ENCODE data around the gene OSBPL3.
"Not testable (repeated sequence)": the region's sequence is repeated elsewhere in the genome, so short reads cannot be mapped to it uniquely, and the experiment has no call there.

Gene OSBPL3

DNA sequence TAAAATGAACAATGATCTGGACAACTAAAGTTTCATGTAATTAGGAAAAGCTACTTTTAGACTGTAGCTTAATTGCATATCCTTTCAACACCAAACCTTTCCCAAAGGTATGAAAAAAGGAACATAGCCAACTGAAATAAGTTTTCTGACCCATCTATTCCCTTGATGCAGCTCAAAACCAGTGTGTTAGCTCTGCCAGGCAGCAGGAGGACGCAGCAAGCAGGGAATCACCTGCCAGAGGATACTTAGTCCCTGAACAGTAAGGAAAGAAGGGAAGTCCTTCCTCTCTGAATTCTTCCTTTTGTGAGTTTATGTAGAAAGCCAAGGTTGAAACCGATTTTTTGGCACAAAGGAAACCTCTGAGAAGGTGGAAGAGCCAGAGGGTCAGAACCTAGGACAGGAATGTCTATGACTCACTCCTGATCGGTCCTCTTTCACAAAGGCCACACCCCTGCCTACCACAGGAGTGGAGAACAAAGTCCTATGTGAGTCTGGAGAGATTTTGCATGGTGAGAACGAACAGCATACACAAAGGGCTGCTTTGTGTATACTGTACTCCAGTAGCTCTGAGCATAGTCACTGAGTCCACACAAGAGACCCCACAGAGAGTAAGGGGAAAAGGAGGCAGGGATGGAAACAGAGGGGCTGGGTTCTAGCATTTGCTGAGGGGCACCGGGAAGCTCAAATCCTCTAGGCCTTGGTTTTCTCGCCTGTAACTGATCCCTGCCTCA lies 153.9 kb downstream of the OSBPL3 start:
- no peak for DNase-seq

DNA sequence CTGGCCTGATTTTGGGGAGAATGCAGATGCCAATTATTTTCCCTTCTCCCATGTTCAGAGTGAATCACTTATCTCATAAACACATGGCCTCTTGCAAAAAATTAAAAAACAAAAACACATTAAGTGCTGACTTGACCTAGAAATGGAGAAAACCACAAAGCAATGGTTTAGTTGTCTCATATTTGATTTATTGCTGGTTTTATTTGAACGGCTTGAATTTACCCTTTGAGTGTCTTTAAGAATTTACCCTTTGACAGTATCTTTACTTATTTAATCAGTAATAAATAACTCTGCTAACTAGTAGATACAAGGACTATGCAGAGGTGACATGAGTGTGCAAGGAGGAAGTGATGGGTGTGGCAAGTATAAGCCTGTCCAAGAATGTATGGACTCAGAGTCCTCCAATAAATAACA lies 154.6 kb downstream of the OSBPL3 start:
- DNase-seq: no peak

DNA sequence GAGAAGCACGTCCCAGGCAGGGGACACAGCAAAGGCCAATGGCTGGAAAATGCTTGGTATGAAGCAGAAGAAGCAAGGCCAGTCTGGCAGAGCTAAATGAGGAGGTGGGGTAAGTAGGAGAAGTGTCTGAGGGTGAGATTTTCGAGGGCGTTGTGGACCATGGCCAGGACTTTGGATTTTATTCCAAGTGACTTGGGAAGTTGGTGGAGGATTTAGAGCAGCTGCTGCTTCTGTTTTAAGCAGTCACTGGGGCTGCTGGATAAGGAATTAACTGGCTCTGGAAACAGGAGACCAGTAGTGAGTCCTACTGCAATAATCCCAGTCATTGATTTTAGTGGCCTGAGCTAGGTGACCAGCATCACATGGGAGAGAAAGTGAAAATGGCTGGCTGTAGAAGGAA lies 155.1 kb downstream of the OSBPL3 start:
- no peak for DNase-seq

DNA sequence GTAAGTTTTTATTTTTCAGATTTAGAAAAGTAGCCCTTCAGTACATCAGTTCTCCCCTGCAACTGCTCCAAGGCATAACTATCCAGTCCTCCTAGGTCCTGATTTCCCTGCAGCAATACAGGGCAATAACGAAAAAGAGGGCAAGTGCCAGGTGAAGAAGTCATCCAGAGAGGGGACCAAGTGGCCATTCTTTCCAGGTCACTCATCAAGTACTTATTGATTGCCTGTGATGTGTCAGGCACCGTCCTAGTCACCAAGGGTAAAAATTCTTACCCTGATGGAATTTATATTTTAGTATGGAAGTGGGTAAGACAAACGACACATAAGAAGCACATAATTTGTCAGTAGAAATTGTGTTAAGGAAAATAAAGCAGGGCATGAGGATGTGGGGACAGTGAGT lies 155.6 kb downstream of the OSBPL3 start:
- DNase-seq: no peak

DNA sequence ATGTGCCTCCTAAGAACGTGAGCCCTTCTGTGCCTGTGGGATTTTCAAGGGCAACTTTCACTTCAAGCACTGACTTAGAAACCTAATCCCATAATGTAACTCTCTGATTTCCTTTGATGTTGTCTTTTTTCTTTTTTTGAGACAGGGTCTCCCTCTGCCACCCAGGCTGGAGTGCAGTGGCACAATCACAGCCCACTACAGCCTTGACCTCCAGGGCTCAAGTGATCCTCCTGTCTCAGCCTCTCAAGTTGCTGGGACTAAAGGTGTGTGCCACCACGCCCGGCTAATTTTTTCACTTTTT lies 158.3 kb downstream of the OSBPL3 start:
- no peak for DNase-seq

DNA sequence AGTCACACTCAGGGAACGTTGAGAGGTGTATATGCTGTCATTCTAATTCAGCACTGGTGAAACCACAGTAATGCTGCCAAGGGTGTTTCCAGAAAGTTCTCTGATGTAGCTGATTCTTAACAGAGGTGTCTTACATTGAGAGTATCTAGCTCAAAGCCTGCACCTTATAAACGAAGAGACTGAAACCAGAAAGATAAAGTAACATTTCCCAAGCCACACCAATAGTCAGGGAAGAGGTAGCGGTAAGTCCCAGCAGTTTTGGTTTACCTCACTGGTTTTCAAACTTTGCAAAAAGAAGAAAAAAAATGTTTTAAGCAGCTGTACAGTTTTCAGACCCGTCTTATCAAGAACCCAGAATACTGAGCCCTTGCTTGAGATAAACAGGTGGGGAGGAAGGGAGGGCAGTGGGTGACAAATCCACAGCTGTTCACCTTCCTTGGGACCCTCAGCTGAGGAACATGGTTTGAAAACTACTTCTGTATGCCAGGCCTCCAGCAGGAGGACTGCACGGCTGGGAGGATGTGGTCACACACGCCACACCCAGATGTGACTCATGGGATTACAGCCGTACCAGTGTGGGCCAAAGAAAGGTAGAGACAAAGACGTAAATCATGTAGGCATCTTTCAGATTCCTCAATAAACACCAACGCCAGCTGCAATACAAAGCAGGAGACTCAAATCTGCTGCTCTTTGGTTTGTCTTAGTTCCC lies 158.8 kb downstream of the OSBPL3 start:
- DNase-seq: peak; percentile 80

DNA sequence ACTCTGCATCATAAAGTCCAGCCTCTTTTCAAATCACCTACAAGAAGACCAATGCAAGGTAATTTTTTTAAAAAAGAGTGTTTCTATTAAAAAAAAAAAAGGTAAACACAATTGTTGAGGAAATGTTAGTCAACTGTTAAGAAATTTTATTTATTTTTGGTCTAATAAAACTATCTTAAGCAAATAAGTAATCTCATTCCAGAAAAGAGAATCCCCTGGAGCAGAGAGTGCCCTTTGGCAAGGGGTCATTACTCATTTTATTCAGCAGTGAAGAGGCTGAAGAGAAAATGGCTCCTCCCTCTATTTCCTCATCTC lies 159.3 kb downstream of the OSBPL3 start:
- DNase-seq: no peak

DNA sequence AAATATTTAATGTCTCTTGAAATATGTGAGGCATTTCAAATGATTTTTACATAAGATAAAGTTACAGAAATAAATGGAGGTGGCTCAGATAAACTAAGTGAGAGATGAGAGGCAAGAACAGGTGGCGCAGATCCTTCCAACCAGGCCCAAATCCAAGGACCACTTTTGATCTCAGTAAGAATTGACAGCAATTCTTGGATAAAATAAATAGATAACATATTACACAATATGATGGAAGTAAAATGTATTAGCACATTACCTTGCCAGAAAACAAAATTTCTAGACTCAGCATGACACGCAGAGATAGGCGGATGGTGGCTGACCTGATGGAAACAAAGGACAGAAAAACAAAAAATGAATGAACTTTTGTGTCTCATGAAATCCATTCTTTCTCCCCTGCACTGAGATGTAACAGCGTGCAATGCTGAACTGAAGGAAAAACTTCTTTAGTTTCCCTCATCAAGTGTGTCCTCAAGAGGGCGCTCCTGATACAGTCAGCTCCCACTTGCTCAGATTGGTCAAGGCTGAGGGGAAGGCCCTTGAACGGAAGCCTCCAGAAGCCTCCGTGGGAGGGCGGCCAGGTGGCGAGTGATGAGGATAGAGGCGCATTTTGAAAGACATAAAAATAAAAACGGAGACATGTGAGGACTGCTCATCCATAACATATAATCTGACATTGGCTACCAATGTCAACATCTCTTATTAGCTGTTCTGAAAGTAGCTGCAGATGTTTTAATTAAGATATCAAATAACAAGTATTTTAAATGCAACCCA lies 159.9 kb downstream of the OSBPL3 start:
- DNase-seq: peak; percentile 82

DNA sequence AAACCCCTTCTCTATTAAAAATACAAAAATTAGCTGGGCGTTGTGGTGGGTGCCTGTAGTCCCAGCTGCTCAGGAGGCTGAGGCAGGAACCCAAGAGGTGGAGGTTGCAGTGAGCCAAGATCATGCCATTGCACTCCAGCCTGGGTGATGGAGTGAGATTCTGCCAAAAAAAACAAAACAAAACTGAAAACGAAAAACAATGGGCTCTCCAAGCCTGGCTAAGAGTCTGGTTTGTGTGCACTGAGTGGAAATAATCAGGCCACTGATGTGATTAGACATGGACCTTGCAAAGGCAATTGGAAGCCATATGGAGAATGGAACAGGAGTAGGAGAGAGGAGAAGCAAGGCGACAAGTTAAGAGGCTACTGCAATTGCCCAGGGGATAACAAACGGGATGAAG lies 162.6 kb downstream of the OSBPL3 start:
- DNase-seq: no peak

DNA sequence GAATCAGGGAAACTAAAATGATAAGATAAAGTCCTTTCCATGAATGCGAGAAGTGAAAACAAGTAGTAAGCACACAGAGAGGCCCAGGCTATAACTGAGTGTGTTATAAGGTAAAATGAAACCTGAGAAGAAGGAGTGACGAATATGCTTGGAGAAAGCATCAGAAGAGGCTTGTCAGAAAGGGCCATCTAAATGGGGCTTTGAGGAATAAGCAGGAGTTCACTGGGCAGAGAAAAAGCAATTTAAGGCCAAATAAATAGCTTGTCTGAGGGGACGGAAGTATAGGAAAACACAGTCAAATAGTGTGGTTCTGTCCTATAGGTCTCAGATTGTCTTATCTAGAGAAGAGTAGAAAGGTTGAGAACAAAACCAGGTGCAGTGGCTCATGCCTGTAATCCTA lies 163.1 kb downstream of the OSBPL3 start:
- no peak for DNase-seq

DNA sequence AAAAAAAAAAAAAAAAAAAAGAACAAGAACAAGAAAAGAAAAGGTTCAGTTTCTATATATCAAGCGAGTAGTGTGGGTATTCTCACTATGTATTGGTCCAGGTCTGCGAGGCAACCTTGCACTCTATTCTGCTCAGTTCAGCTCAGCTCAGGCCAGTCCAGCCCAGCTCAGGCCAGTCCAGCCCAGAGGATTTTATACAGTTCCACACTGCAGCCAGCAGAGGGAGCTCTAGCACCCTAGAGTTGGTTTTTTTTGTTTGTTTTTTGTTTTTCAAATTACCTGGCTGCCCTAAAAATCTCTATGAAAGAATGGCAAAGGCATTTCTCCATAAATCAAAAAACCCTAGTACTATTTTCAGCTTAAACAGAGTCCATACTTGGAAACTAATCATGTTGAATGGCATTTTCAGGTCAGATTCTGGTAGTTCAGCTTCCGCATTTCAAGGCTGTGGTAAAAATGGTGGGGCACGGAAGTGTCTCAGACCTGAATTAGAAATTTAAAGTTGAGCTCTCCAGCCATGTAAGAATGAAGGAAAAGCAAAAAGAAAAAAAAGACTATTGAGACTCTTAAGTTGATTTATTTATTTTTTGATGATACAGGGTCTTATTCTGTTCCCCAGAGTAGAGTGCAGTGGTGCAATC lies 167.6 kb downstream of the OSBPL3 start:
- DNase-seq: peak; percentile 43

DNA sequence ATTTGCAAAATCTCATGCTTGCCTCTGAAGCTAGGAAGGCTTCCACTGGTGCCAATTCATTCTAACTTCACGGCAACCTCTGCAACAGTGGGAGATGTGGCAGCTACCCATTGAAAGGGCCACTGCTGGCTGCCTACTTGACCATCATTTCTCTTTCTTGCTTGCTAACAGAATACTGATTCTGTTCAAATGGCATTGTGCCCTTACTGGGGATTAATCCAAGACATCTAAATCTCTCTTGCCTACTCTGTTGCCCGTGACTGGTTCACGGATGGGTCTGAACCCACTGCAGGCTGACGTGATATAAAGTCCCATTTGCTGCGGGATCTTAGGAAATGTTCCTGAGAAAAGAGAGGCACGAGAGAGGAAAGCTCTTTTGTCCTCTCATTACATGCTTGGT lies 171.5 kb downstream of the OSBPL3 start:
- no peak for DNase-seq

DNA sequence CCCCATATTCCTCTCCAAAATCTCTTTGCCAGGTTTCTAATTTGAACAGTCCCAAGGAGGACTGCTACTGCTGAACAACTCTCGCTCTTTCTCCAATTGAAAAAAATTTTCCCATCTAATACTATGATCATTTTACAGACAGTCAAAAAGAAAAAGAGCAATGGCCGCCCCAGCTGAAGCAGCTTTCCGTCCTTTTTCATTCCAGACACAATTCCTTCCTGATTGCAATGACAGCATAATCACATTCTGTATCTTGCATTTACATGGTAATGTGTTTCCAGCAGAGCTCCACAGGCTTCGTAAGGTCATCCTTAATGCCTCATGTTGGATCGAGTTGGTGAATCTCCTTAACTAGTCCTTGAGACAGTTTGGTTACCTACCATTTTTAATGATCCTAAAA lies 177.7 kb downstream of the OSBPL3 start:
- DNase-seq: no peak

DNA sequence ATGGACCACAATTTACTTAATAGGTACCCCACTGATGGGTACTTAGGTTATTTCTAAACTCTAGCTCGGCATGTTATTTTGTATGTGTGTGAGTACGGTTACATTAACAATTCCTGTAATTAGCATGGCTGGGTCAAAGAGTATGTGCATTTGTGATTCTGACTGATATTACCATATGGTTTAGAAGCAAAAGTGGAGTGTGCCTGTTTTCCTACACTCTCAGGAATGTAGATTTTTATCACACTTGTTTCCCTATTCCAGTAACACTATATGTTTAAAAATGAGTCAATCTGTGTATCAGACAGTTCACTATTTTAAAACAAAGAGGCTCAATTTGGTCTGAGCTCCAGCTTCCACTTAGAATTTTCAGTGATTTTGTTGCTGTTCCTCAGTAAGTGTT lies 178.1 kb downstream of the OSBPL3 start:
- no peak for DNase-seq

DNA sequence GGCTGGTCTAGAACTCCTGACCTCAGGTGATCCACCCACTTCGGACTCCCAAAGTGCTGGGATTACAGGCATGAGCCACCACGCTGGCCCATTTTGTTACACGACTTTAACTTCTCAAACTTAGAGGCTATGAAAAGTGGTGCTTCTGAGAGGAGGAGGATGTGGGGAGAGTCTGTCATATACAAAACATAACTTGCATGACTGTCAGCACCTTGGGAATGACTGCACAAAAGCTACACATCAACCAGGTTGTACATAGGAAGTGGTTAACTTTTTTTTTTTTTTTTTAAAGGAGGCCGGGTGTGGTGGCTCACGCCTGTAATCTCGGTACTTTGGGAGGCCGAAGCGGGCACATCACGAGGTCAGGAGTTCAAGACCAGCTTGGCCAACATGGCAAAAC lies 179.3 kb downstream of the OSBPL3 start:
- no peak for DNase-seq

DNA sequence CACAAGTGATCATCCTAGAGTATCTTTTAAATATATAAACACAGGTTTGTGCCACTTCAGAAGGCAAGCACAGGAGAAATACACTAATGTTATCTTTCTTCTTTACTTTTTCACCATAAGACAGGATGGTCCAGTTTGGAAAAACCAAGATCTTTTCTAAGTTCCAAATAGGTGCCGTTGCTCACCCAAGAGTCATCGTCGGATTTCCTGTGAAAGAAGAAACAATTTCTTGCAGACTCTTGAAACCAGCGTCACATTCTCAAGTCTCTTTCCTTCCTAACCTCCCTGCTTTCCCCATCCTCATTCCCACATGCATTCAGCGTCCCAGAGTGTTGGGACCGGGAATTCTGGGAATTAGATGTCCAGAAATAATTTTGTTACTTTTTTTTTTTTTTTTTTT lies 179.9 kb downstream of the OSBPL3 start:
- no peak for DNase-seq

DNA sequence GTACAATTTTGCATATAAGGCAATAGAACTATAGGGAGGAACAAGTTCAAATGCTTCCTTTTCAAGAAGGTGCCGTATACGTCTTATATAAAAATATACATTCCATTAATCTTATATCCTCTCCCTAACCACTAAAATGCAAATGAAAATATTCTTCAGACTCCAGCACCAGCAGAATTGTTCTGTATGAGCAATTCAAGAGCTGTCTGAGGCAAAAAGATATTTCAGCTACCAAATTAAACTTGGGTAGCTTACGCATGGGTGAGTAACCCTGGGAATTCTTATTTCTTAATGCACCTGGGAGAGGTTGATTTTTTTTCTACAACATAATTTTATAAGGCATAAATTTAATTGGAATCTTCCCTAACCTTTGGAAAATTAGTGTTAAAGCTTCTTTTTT lies 180.5 kb downstream of the OSBPL3 start:
- DNase-seq: no peak

DNA sequence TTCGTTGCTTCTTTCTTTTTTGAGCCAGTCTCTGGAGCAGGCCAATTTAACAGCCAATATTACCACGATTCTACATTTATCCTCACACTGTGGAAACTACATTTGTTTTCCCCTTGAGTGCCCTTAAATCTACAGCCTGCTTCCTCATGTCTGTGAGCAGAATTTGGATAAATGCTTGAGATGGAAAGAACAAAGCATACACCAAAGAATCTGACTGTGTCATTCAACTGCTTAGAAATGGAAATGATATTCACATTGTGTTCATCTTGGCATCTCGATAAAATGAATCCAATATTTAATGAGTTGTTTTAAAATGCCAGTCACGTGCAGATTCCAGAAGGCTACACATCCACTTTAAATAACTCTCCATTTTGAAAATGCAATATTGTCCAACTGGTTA lies 181.7 kb downstream of the OSBPL3 start:
- DNase-seq: no peak

DNA sequence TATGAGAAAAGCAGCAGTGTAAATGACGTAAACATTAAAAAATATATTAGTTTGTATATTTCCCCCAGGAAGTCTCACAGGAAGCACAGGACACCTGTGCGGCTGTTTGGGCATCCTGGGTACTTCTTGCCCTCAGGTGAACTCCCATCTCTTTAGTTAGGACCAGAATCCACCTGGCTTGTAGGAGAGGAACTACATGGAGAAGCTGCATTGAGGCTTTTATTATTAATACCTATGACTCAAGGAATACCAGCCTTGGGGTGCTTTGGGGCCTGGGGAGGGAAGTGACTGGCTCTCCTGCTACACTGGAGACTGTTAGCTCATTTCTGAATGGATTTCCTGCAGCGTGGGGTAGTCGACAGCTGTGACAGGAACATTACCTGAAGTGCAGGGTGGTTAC lies 182.7 kb downstream of the OSBPL3 start:
- no peak for DNase-seq

DNA sequence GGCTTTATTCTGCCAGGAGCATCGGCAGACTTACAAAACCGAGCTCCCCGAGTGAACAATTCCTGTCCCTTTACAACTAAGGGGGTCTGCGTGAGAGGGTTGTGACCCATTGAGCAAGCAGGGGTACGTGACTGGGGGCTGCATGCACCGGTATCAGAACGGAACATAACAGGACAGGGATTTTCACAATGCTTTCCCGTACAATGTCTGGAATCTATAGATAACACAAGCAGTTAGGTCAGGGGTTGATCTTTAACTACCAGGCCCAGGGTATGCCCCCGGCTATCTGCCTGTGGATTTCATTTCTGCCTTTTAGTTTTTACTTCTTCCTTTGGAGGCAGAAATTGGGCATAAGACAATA lies 184.6 kb downstream of the OSBPL3 start:
- no peak for DNase-seq

DNA sequence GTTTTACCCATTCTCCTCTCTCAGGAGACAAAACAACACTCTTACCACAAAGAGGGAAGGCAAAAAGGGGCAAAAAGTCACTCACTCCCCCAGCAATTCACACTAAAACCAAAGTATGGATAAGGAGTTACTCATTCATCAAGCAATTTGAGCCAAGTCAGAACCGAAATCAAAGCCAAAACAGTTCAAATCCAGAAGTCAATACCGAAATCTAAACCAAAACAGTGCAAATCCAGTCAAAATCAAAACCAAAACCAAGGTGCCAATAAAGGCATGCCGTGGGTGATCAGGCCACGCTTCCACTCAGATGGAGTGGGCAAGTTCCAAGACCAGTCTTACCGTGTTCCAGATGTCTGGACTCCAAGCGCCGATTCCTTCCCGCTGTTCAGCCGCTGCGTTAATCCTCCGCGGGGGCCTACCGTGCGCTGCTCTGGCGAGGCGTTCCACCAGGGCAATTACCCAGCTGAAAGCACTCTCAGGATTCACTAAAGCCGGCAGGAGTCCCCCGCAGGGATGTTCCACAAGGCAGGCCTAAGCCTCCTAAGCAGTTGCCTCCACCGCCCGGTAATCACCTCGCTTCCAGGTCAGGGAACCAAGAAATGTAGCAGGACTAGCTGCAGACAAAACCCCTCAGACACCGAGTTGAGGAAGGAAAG lies 185.1 kb downstream of the OSBPL3 start:
- DNase-seq: not testable (repeated sequence)

DNA sequence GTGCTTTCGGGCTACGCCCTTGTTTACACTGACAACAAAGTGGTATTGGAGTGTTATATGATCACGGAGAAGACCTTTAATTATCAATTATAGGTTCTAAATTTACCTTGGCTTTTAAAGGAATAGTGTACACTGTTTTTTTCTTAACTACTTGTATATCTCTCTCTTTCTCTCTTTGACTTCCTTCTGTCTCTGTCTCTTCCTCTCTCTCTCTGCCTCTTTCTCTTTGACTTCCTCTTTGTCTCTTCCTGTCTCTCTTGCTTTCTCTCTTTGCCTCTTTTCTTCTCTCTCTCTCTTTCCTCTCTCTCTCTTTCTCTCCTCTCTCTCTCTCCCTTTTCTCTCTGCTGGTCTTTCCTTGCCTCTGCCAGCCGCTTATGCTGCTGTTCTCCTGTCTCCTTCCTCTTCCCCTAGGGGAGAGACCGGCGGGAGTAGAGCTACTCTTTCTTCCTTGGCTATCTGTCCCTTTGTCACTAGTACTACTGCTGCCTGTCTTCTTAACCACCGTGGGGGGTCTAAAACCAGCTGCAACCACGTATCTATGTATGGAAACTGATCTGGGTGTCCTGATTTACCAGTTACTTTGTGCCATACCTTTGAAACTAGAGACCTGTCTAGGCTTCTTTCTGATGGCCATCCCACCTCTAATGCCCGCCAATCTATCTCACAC lies 185.9 kb downstream of the OSBPL3 start:
- DNase-seq: no peak

Data from stimulated activated CD4-positive, alpha-beta T cell treated with anti-CD3 and anti-CD28 coated beads, Interleukin-4, amount 100 ng/mL, for 24 hours (primary cell).